ENCODE results near the gene TGIF1.

The TGIF1 gene

DNA sequence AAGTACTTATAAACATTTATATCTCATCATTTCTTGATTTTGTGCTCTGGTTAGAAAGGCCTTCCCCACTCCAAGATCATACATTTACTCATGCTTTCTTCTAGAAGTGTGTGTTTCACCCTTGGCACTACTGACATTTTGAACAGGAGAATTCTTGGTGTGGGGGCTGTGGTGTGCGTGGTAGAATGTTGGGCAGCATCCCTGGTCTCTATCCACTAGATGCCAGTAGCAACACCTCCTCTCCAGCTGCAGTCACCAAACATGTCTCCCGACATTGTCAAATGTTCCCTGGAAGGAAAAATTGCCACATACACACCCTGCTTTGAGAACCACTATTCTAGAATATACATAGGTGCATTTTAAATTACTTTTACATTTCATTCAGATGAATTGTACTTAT lies 8.7 kb upstream of the TGIF1 start:
- H3K4me2 ChIP-seq (ENCODE audit: low read length): no peak overlapping the region
- no peaks in the 10 kb centered on the region for H3K36me3 ChIP-seq (ENCODE audit: control insufficient read depth, low read length)
- H3K79me2 ChIP-seq (ENCODE audit: control insufficient read depth, low read length): no peaks in the 10 kb centered on the region
- no peaks in the 10 kb centered on the region for H3F3A ChIP-seq (ENCODE audit: control insufficient read depth, insufficient read depth)
- 0 out of 2 replicates have a peak, but pooled peaks have one; percentile 19 for TF ChIP-seq EZH2phosphoT487 (IDR thresholded peaks at IDR 0.05; ENCODE audit: borderline replicate concordance, low read length)
- TF ChIP-seq, protein P1, sequence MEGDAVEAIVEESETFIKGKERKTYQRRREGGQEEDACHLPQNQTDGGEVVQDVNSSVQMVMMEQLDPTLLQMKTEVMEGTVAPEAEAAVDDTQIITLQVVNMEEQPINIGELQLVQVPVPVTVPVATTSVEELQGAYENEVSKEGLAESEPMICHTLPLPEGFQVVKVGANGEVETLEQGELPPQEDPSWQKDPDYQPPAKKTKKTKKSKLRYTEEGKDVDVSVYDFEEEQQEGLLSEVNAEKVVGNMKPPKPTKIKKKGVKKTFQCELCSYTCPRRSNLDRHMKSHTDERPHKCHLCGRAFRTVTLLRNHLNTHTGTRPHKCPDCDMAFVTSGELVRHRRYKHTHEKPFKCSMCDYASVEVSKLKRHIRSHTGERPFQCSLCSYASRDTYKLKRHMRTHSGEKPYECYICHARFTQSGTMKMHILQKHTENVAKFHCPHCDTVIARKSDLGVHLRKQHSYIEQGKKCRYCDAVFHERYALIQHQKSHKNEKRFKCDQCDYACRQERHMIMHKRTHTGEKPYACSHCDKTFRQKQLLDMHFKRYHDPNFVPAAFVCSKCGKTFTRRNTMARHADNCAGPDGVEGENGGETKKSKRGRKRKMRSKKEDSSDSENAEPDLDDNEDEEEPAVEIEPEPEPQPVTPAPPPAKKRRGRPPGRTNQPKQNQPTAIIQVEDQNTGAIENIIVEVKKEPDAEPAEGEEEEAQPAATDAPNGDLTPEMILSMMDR (IDR thresholded peaks at IDR 0.05; ENCODE audit: low read depth, low read length, poor library complexity, severe bottlenecking): no peak
- H3K4me3 ChIP-seq (ENCODE audit: low read length): no peak overlapping the region
- no peaks in the 10 kb centered on the region for H4K20me1 ChIP-seq (ENCODE audit: control insufficient read depth, insufficient read depth, low read depth, low read length)
- no peaks in the 10 kb centered on the region for H3K9me3 ChIP-seq (ENCODE audit: control insufficient read depth, insufficient read depth, low read length)
- H3K27ac ChIP-seq (ENCODE audit: low read depth, low read length): no peak overlapping the region
- H3K27me3 ChIP-seq (ENCODE audit: control insufficient read depth, low read length): peaks cover 8% of the 10 kb centered on the region
- H3K9me2 ChIP-seq (replicated peaks; ENCODE audit: control insufficient read depth, low read length): no peaks in the 10 kb centered on the region
- no peaks in the 10 kb centered on the region for H3K4me1 ChIP-seq (ENCODE audit: control insufficient read depth, low read length)

DNA sequence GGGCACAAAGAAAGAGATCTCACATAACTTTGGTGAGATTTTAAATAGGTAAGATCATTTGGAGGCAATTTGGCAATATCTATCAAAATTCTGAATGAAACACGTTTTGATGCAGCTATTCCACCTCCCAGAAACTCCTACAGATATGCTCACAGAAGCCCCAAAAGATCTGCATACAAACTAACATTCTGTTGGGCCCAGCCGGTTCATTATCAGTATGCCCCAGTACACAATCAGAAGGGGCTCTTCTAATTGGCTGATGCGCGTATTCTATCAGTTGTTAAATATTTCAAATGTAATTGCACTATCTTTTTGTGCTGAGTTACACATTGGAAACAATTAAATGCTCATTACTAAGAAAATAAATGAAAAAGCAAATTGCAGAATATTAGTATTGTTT lies 7.1 kb upstream of the TGIF1 start:
- Histone ChIP-seq H3K27me3 (ENCODE audit: control insufficient read depth, low read length) (peaks cover 17% of the 10 kb centered on the region), H3K79me2 (ENCODE audit: control insufficient read depth, low read length) (no peaks in the 10 kb centered on the region), H3F3A (ENCODE audit: control insufficient read depth, insufficient read depth) (peaks cover 3% of the 10 kb centered on the region; the same call in 1 of the 2 replicates), H4K20me1 (ENCODE audit: control insufficient read depth, insufficient read depth, low read depth, low read length) (no peaks in the 10 kb centered on the region), H3K4me2 (ENCODE audit: low read length) (no peak overlapping the region), H3K9me2 (replicated peaks; ENCODE audit: control insufficient read depth, low read length) (no peaks in the 10 kb centered on the region), H3K27ac (ENCODE audit: low read depth, low read length) (no peak overlapping the region), H3K9me3 (ENCODE audit: control insufficient read depth, insufficient read depth, low read length) (no peaks in the 10 kb centered on the region), H3K36me3 (ENCODE audit: control insufficient read depth, low read length) (no peaks in the 10 kb centered on the region), H3K4me3 (ENCODE audit: low read length) (no peak overlapping the region), H3K4me1 (ENCODE audit: control insufficient read depth, low read length) (peaks cover 8% of the 10 kb centered on the region)
- no peak for TF ChIP-seq EZH2phosphoT487 (IDR thresholded peaks at IDR 0.05; ENCODE audit: borderline replicate concordance, low read length)
- TF ChIP-seq, protein P1 (IDR thresholded peaks at IDR 0.05; ENCODE audit: low read depth, low read length, poor library complexity, severe bottlenecking): no peak

DNA sequence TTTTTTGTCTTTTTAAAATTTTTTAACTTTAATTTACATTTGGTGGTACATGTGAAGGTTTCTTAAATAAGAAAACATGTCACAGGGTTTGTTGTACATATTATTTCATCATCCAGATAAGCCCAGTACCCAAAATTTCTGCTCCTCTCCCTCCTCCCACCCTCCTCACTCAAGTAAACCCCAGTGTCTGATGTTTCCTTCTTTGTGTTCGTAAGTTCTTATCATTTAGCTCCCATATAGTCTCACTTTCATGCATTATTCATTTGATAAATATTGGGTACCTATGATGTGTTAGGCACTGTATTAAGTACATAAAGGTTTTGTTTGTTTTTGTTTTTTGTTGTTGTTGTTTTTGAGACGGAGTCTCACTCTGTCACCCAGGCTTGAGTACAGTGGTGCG lies 5.7 kb upstream of the TGIF1 start:
- Histone ChIP-seq H4K20me1 (ENCODE audit: control insufficient read depth, insufficient read depth, low read depth, low read length) (no peaks in the 10 kb centered on the region), H3K9me2 (replicated peaks; ENCODE audit: control insufficient read depth, low read length) (no peaks in the 10 kb centered on the region), H3K27me3 (ENCODE audit: control insufficient read depth, low read length) (peaks cover 17% of the 10 kb centered on the region), H3K9me3 (ENCODE audit: control insufficient read depth, insufficient read depth, low read length) (no peaks in the 10 kb centered on the region), H3K79me2 (ENCODE audit: control insufficient read depth, low read length) (no peaks in the 10 kb centered on the region), H3K4me3 (ENCODE audit: low read length) (no peak overlapping the region), H3K4me2 (ENCODE audit: low read length) (no peak overlapping the region), H3F3A (ENCODE audit: control insufficient read depth, insufficient read depth) (peaks cover 11% of the 10 kb centered on the region; the same call in 1 of the 2 replicates), H3K4me1 (ENCODE audit: control insufficient read depth, low read length) (peaks cover 8% of the 10 kb centered on the region), H3K36me3 (ENCODE audit: control insufficient read depth, low read length) (no peaks in the 10 kb centered on the region), H3K27ac (ENCODE audit: low read depth, low read length) (no peak overlapping the region)
- TF ChIP-seq, protein P1 (IDR thresholded peaks at IDR 0.05; ENCODE audit: low read depth, low read length, poor library complexity, severe bottlenecking): no peak
- no peak for TF ChIP-seq EZH2phosphoT487 (IDR thresholded peaks at IDR 0.05; ENCODE audit: borderline replicate concordance, low read length)
